LNCAP (cell line): ENCODE measurements around the gene DPEP2.

Experiments
- TF ChIP-seq, protein P1 (sequence below): fragments of 450-650 bp; IDR thresholded peaks from 2 replicates; pipeline ENCODE4 v1.5.1; 2017; ENCODE audit warnings: mild to moderate bottlenecking

The DPEP2 gene

DNA sequence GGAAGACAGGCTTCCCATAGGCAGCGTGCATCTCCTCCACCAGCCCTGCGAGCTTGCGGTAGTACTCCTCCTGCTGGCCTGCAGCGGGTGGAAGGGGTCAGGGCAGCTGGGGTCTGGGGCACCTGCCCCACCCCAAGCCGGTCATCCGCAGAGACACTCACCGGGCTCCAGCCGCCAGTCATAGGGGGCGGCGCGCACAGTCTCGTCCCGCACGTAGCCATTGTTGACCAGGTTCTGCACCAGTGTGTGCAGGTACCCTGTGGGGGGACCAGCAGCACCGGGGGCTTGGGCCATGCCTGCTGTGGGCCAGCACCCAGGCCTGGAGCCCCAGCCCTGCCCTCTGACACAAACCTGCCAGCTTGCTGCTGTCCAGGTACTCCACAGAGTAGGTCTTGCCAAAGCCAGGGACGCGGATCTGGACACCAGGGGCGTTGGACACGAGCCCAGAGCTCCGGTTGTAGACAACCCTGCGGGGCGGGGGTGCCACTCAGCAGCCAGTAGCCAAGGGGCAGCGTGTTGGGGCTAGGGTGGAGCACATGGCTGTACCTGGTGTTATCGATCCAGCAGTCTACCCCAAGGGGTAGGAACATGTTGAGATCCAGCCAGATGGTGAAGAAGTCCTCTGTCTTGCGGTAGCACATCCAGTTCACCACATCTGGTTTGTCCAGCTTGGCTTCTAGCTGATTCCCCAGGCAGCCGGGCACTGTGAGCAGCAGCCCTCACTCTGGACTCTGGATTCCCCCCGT, 56.6 kb downstream of the DPEP2 start:
- TF ChIP-seq, protein P1, sequence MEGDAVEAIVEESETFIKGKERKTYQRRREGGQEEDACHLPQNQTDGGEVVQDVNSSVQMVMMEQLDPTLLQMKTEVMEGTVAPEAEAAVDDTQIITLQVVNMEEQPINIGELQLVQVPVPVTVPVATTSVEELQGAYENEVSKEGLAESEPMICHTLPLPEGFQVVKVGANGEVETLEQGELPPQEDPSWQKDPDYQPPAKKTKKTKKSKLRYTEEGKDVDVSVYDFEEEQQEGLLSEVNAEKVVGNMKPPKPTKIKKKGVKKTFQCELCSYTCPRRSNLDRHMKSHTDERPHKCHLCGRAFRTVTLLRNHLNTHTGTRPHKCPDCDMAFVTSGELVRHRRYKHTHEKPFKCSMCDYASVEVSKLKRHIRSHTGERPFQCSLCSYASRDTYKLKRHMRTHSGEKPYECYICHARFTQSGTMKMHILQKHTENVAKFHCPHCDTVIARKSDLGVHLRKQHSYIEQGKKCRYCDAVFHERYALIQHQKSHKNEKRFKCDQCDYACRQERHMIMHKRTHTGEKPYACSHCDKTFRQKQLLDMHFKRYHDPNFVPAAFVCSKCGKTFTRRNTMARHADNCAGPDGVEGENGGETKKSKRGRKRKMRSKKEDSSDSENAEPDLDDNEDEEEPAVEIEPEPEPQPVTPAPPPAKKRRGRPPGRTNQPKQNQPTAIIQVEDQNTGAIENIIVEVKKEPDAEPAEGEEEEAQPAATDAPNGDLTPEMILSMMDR: no peak

- TF ChIP-seq, protein P1: peak; percentile 83
Observed at GRCh38 chr16:67942200-67942509, 57.1 kb downstream of the DPEP2 start.

GRCh38 chr16:67941469-67942199, 57.6 kb downstream of the DPEP2 start:
- TF ChIP-seq, protein P1: no peak

DNA sequence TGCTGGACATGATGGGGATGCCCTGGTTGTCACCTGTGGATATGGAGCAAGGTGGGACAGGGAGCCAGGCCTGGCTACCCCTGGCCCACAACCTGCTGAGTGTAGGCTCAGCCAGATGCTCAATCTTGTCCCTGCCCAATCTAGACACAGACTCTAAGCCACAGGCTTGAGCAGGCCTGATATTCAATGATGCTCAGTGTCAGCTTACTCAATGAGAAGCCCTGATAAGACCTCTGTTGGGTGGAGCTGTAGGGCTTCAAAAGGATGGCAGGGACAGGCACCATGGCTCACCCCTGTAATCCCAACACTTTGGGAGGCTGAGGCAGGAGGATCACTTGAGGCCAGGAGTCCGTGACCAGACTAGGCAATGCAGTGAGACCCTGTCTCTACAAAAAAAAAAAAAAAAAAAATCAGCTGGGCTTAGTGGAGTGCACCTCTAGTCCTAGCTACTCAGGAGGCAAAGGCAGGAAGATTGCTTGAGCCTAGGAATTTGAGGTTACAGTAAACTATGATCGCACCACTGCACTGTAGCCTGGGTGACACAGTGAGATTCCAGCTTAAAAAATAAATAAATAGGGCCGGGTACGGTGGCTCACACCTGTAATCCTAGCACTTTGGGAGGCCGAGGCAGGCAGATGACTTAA, 58.7 kb downstream of the DPEP2 start:
- TF ChIP-seq, protein P1: no peak

GRCh38 chr16:67939507-67940445, 59.5 kb downstream of the DPEP2 start:
- TF ChIP-seq, protein P1: no peak
